ENCODE results near the gene EGF.
"Not testable (repeated sequence)": the region's sequence is repeated elsewhere in the genome, so short reads cannot be mapped to it uniquely, and the experiment has no call there.

The EGF gene

GRCh38 chr4:110034026-110034393, 121.3 kb downstream of the EGF start:
- H3K27ac ChIP-seq, result no peak overlapping the region
- TF ChIP-seq CTCF (conservative IDR thresholded peaks at IDR 0.05), result no peak
- no peak for TF ChIP-seq ZFX (IDR thresholded peaks at IDR 0.05)

- not testable (repeated sequence) for H3K27ac ChIP-seq
Measured at GRCh38 chr4:110039164-110039563, 126.5 kb downstream of the EGF start.

- TF ChIP-seq CTCF (conservative IDR thresholded peaks at IDR 0.05) (no peak), ZFX (IDR thresholded peaks at IDR 0.05) (no peak)
- no peak overlapping the region for H3K27ac ChIP-seq
Measured at GRCh38 chr4:110041735-110042134, 129.1 kb downstream of the EGF start.

GRCh38 chr4:110042545-110043517, 130.1 kb downstream of the EGF start:
- H3K27ac ChIP-seq, result no peak overlapping the region
- TF ChIP-seq CTCF (conservative IDR thresholded peaks at IDR 0.05), result no peak
- no peak for TF ChIP-seq ZFX (IDR thresholded peaks at IDR 0.05)

- no peak overlapping the region for H3K27ac ChIP-seq
- TF ChIP-seq CTCF (conservative IDR thresholded peaks at IDR 0.05) (no peak), ZFX (IDR thresholded peaks at IDR 0.05) (no peak)
Measured at GRCh38 chr4:110046588-110047049, 133.9 kb downstream of the EGF start.

GRCh38 chr4:110049951-110050925, 137.6 kb downstream of the EGF start:
- TF ChIP-seq CTCF (conservative IDR thresholded peaks at IDR 0.05), result peak; percentile 82
- no peak for TF ChIP-seq ZFX (IDR thresholded peaks at IDR 0.05)
- H3K27ac ChIP-seq, result no peak overlapping the region

- no peak overlapping the region for H3K27ac ChIP-seq
- no peak for TF ChIP-seq ZFX (IDR thresholded peaks at IDR 0.05)
- no peak for TF ChIP-seq CTCF (conservative IDR thresholded peaks at IDR 0.05)
Measured at GRCh38 chr4:110055158-110055768, 142.6 kb downstream of the EGF start.

All from C4-2B (cell line).